H1 (cell line): ENCODE data around the gene TOR1AIP1. TPM values are rescaled to one million over a fixed set of nuclear protein-coding genes. Genes with fewer than 3 reads are reported as not detected.

Source experiments
- CTCF ChIA-PET: fragments of 300-600 bp; sonication (Branson Sonifier 250); formaldehyde crosslinking; loops from one replicate; lab custom pipeline; 2021; ENCODE audit not compliant: partially characterized antibody; lab: Charles Lee
- POLR2A ChIA-PET: fragments of 300-600 bp; sonication (Branson Sonifier 250); formaldehyde crosslinking; loops from one replicate; lab custom pipeline; 2021; ENCODE audit warnings: inconsistent platforms; ENCODE audit not compliant: partially characterized antibody; lab: Charles Lee
- DNase-seq, 2 experiments: peaks; one replicate each; pipeline versions ENCODE4 v3.0.0 to v3.0.0-alpha.2; 2010 to 2022; ENCODE audit warnings: low spot score in 2 of 2, low read depth in 1 of 2, mixed read lengths in 1 of 2
- FAIRE-seq: peaks from 2 replicates; lab custom pipeline; 2011; peaks lifted over from hg19 to GRCh38; lab: Jason Lieb, UNC
- H2AFZ ChIP-seq: 2 replicates; pipeline ENCODE4 v1.8.1; 2012; ENCODE audit warnings: low read length, inconsistent platforms
- H2AK5ac ChIP-seq: 2 replicates; pipeline ENCODE4 v1.6.1; 2013; ENCODE audit warnings: low read depth, low read length
- H2BK120ac ChIP-seq: replicated peaks from 2 replicates; pipeline ENCODE3; 2013; ENCODE audit warnings: low read depth, low read length, inconsistent platforms
- H2BK12ac ChIP-seq: 2 replicates; pipeline ENCODE4 v1.6.1; 2013; ENCODE audit warnings: low read depth, low read length
- H2BK15ac ChIP-seq: 2 replicates; pipeline ENCODE4 v1.6.1; 2013; ENCODE audit warnings: low read length
- H2BK20ac ChIP-seq: 2 replicates; pipeline ENCODE4 v1.6.1; 2013; ENCODE audit warnings: low read length
- H2BK5ac ChIP-seq: 2 replicates; pipeline ENCODE4 v1.6.1; 2013; ENCODE audit warnings: low read depth, low read length
- H3K14ac ChIP-seq: 2 replicates; pipeline ENCODE4 v1.6.1; 2013; ENCODE audit warnings: inconsistent platforms; ENCODE audit not compliant: insufficient read length
- H3K18ac ChIP-seq: 2 replicates; pipeline ENCODE4 v1.6.1; 2013; ENCODE audit warnings: low read length; ENCODE audit errors: extremely low read depth
- H3K23ac ChIP-seq: 2 replicates; pipeline ENCODE4 v1.6.1; 2013; ENCODE audit warnings: inconsistent platforms; ENCODE audit not compliant: insufficient read length
- H3K23me2 ChIP-seq: 2 replicates; pipeline ENCODE4 v1.6.1; 2013; ENCODE audit warnings: low read depth, low read length
- H3K27ac ChIP-seq: 2 replicates; pipeline ENCODE4 v1.6.1; 2011; ENCODE audit warnings: low read depth, low read length, inconsistent platforms
- H3K27me3 ChIP-seq, 4 experiments: replicated peaks in 1 of 4; 1 replicate in 1 of 4; 2 replicates in 3 of 4; pipeline versions ENCODE4 v1.6.1 to v1.8.1; 2011 to 2013; ENCODE audit warnings: low read length in 3 of 4, mild to moderate bottlenecking in 3 of 4, inconsistent platforms in 2 of 4, mixed read lengths in 2 of 4, moderate library complexity in 1 of 4; ENCODE audit not compliant: control insufficient read depth in 3 of 4, insufficient read depth in 3 of 4; ENCODE audit errors: extremely low read depth in 1 of 4
- H3K36me3 ChIP-seq, 4 experiments: 2 replicates each; pipeline versions ENCODE4 v1.6.1 to v1.8.1; 2011 to 2013; ENCODE audit warnings: mild to moderate bottlenecking in 4 of 4, low read length in 3 of 4, moderate library complexity in 2 of 4, control low read depth in 1 of 4, inconsistent platforms in 1 of 4; ENCODE audit not compliant: insufficient read depth in 4 of 4, control insufficient read depth in 2 of 4
- H3K4ac ChIP-seq: replicated peaks from 2 replicates; pipeline ENCODE3; 2013; ENCODE audit warnings: low read length, low read depth, mixed read lengths, inconsistent platforms; ENCODE audit not compliant: insufficient read length
- H3K4me1 ChIP-seq, 4 experiments: replicated peaks in 1 of 4; 1 replicate in 1 of 4; 2 replicates in 3 of 4; pipeline versions ENCODE4 v1.6.1 to v1.8.1; 2011 to 2013; ENCODE audit warnings: low read length in 3 of 4, inconsistent platforms in 2 of 4, mixed read lengths in 1 of 4; ENCODE audit not compliant: insufficient read depth in 4 of 4, control insufficient read depth in 3 of 4
- H3K4me2 ChIP-seq, 2 experiments: 2 replicates each; pipeline versions ENCODE4 v1.6.1 to v1.8.1; 2011 to 2013; ENCODE audit warnings: low read depth in 2 of 2, low read length in 2 of 2, control low read depth in 1 of 2, inconsistent platforms in 1 of 2, mild to moderate bottlenecking in 1 of 2; ENCODE audit not compliant: insufficient read depth in 1 of 2
- H3K4me3 ChIP-seq, 4 experiments: fragments of 200-600, 300-600 bp in 1 of 4; sonication (generic), shearing (Covaris generic), sonication (Bioruptor Twin) in 1 of 4; 2 replicates each; pipeline versions ENCODE4 v1.5.1 to v1.8.1; 2011 to 2016; ENCODE audit warnings: low read length in 4 of 4, low read depth in 3 of 4, control low read depth in 2 of 4, inconsistent platforms in 2 of 4, mild to moderate bottlenecking in 2 of 4, mixed read lengths in 1 of 4, moderate library complexity in 1 of 4; ENCODE audit not compliant: insufficient read depth in 2 of 4; ENCODE audit errors: extremely low read depth in 1 of 4
- H3K56ac ChIP-seq: replicated peaks from 2 replicates; pipeline ENCODE3; 2013; ENCODE audit warnings: low read depth, mild to moderate bottlenecking, mixed read lengths, low read length, inconsistent platforms; ENCODE audit not compliant: insufficient read length
- H3K79me1 ChIP-seq: 2 replicates; pipeline ENCODE4 v1.6.1; 2013; ENCODE audit warnings: low read depth, low read length, control low read depth
- H3K79me2 ChIP-seq, 2 experiments: 2 replicates each; pipeline versions ENCODE4 v1.6.1 to v1.8.1; 2012 to 2013; ENCODE audit warnings: low read length in 2 of 2, mild to moderate bottlenecking in 2 of 2, inconsistent platforms in 1 of 2; ENCODE audit not compliant: insufficient read depth in 2 of 2, control insufficient read depth in 1 of 2
- H3K9ac ChIP-seq, 4 experiments: replicated peaks in 1 of 4; 1 replicate in 1 of 4; 2 replicates in 3 of 4; pipeline versions ENCODE4 v1.6.1 to v1.8.1; 2011 to 2013; ENCODE audit warnings: low read depth in 3 of 4, low read length in 3 of 4, control low read depth in 2 of 4, mild to moderate bottlenecking in 2 of 4, moderate library complexity in 2 of 4, inconsistent platforms in 1 of 4; ENCODE audit errors: extremely low read depth in 1 of 4
- H3K9me3 ChIP-seq, 2 experiments: 2 replicates each; pipeline versions ENCODE4 v1.6.1 to v1.8.1; 2012 to 2013; ENCODE audit warnings: mild to moderate bottlenecking in 2 of 2, moderate library complexity in 2 of 2, control low read depth in 1 of 2, inconsistent platforms in 1 of 2, low read depth in 1 of 2, low read length in 1 of 2, mixed read lengths in 1 of 2; ENCODE audit not compliant: insufficient read depth in 2 of 2
- H4K20me1 ChIP-seq, 2 experiments: replicated peaks in 1 of 2; 2 replicates each; pipeline versions ENCODE3 to v1.8.1; 2011 to 2013; ENCODE audit warnings: inconsistent platforms in 2 of 2, low read length in 2 of 2, mild to moderate bottlenecking in 1 of 2; ENCODE audit not compliant: insufficient read depth in 2 of 2, control insufficient read depth in 1 of 2
- H4K5ac ChIP-seq: 2 replicates; pipeline ENCODE4 v1.6.1; 2013; ENCODE audit warnings: low read length, low read depth, mixed read lengths, inconsistent platforms; ENCODE audit not compliant: insufficient read length
- H4K8ac ChIP-seq: 2 replicates; pipeline ENCODE4 v1.8.0; 2013; ENCODE audit warnings: mild to moderate bottlenecking, moderate library complexity, low read length, inconsistent platforms; ENCODE audit not compliant: insufficient read depth; ENCODE audit errors: extremely low read depth
- H4K91ac ChIP-seq: replicated peaks from 2 replicates; pipeline ENCODE3; 2013; ENCODE audit warnings: low read length, mixed read lengths, inconsistent platforms; ENCODE audit not compliant: insufficient read length
- BRCA1 ChIP-seq: IDR thresholded peaks from 2 replicates; pipeline ENCODE4 v1.6.1; 2012; ENCODE audit warnings: low read depth, low read length, improper control_type of control experiment
- CHD1 ChIP-seq: IDR thresholded peaks from 2 replicates; pipeline ENCODE4 v1.6.1; 2012; ENCODE audit warnings: low read depth, low read length, improper control_type of control experiment
- CHD2 ChIP-seq: IDR thresholded peaks from 2 replicates; pipeline ENCODE4 v1.6.1; 2012; ENCODE audit warnings: low read length, improper control_type of control experiment
- GTF2F1 ChIP-seq: IDR thresholded peaks from 2 replicates; pipeline ENCODE4 v1.6.1; 2012; ENCODE audit warnings: low read depth, low read length, improper control_type of control experiment, borderline replicate concordance
- KDM1A ChIP-seq: fragments of 200-600, 300-600 bp; sonication (generic); IDR thresholded peaks from 2 replicates; pipeline ENCODE4 v1.7.1; 2016; ENCODE audit warnings: mild to moderate bottlenecking, low read length, borderline replicate concordance
- POLR2AphosphoS5 ChIP-seq: IDR thresholded peaks from 2 replicates; pipeline ENCODE4 v1.6.1; 2011; ENCODE audit warnings: low read depth, low read length
- RNF2 ChIP-seq: fragments of 200-900, 300-1000 bp; sonication (generic); IDR thresholded peaks from 2 replicates; pipeline ENCODE4 v1.7.1; 2016; ENCODE audit warnings: borderline replicate concordance, low read depth, mild to moderate bottlenecking, antibody characterized with exemption, low read length; ENCODE audit not compliant: poor library complexity, severe bottlenecking; ENCODE audit errors: missing control alignments
- SIRT6 ChIP-seq: IDR thresholded peaks from one replicate; pipeline ENCODE4 v1.7.1; 2012; ENCODE audit warnings: low read length, inconsistent platforms
- SP2 ChIP-seq: IDR thresholded peaks from 2 replicates; pipeline ENCODE4 v1.6.1; 2012; ENCODE audit warnings: mild to moderate bottlenecking, low read length, inconsistent platforms
- WGBS, 2 experiments: shearing (Covaris generic) in 1 of 2; methylation state at CpG; one replicate each; pipeline versions ENCODE4 v1.1.6 to v1.1.7; 2013 to 2015; ENCODE audit warnings: low lambda C conversion rate in 2 of 2, mixed read lengths in 2 of 2, inconsistent platforms in 1 of 2, low coverage in 1 of 2, missing lambda C conversion rate in 1 of 2; ENCODE audit not compliant: insufficient replicate concordance in 2 of 2, insufficient coverage in 1 of 2, insufficient read length in 1 of 2; ENCODE audit errors: extremely low coverage in 1 of 2, missing lambda C conversion rate in 1 of 2; 5-methylcytosine and 5-hydroxymethylcytosine counted together
- polyA plus RNA-seq, 7 experiments: library from polyadenylated mRNA; depleted of rRNA in 3 of 7; stranded (reverse) in 5 of 7; unstranded in 2 of 7; fragments of >200 nt in 5 of 7; fragments of 200-250 nt in 2 of 7; gene quantifications; 1 replicate in 5 of 7; 2 replicates in 1 of 7; 4 replicates in 1 of 7; pipeline versions ENCODE4 v1.2.1 to v1.2.3, GENCODE V29; 2011 to 2013; ENCODE audit warnings: missing spikeins in 2 of 7, mixed read lengths in 2 of 7
- total RNA-seq: library from RNA; stranded (reverse); fragmentation: NEBNext Ultra II Directional; extraction: Animal tissue kit (Norgen Biotek cat#: 25700); gene quantifications from 2 replicates; pipeline ENCODE4 v1.2.1, GENCODE V29; 2021
- TF ChIP-seq, protein P1 (sequence below): IDR thresholded peaks from 2 replicates; pipeline ENCODE4 v1.6.1; 2011; ENCODE audit warnings: low read depth, mild to moderate bottlenecking, low read length; ENCODE audit not compliant: insufficient read depth
- TF ChIP-seq, protein P2 (sequence below): IDR thresholded peaks from 2 replicates; pipeline ENCODE4 v1.6.1; 2012; ENCODE audit warnings: inconsistent platforms
- TF ChIP-seq, protein P3 (sequence below): IDR thresholded peaks from 2 replicates; pipeline ENCODE4 v1.6.1; 2012; ENCODE audit warnings: inconsistent platforms

TOR1AIP1 gene
- total and polyA plus RNA-seq, 2 of the 8 experiments (the other 6 are each of a cell fraction or from before 2014, with no cell fraction given) = 5.7 to 22.8 TPM

DNA sequence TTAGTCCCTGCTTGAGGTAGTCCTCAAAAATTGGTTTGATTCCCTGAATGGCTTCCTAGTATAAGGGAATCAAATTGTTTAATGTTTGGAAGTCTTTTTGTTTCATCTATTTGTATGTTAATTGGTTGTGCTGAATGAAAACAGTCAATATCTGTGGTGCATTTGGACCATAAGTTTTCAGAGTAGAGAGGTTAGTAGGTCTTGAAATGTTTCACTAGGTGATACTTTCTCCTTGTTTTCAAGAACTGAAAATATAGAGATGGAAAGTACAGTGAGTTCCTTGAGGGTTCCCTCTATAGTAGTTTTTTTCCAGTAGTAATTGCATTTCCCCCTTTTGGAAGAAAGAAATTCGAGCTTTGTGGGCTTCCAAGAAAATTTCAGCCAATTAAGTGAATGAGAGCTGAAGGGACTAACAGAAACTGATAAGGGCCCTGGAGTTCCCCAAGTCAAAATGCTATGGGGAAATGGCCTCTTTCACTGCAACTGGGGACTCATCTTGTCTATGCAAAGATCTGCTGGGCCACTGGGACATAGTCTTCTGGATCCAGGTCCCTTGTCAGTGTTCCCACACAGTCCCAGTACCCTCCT, 53.9 kb downstream of the TOR1AIP1 start:
- H3K4me2 ChIP-seq = no peak overlapping the region
- H3K36me3 ChIP-seq = no peaks in the 10 kb centered on the region
- no peak overlapping the region for H2BK5ac ChIP-seq
- H3K79me2 ChIP-seq = no peaks in the 10 kb centered on the region
- H3K27ac ChIP-seq = no peak overlapping the region
- FAIRE-seq = no peak
- H3K18ac ChIP-seq = no peak overlapping the region
- no peak overlapping the region for H2BK12ac ChIP-seq
- no peak overlapping the region for H3K9ac ChIP-seq
- no peaks in the 10 kb centered on the region for H3K23me2 ChIP-seq
- no peak overlapping the region for H4K8ac ChIP-seq
- no peak overlapping the region for H3K14ac ChIP-seq
- no peak overlapping the region for H3K23ac ChIP-seq
- H4K91ac ChIP-seq = no peak overlapping the region
- no peak for DNase-seq
- H2BK15ac ChIP-seq = no peak overlapping the region
- POLR2A ChIA-PET = interaction anchor here (0.8 kb wide), 1 partner anchor 349 kb away, joined by 3 read pairs; no protein-coding TSS in a partner anchor
- H4K20me1 ChIP-seq = no peaks in the 10 kb centered on the region
- no peak overlapping the region for H2AK5ac ChIP-seq
- CTCF ChIA-PET = interaction anchor here (0.6 kb wide), 2 partner anchors 35 to 70 kb away, joined by 3 read pairs; no protein-coding TSS in a partner anchor
- no peaks in the 10 kb centered on the region for H3K27me3 ChIP-seq
- H3K9me3 ChIP-seq = no peaks in the 10 kb centered on the region
- H3K79me1 ChIP-seq = no peaks in the 10 kb centered on the region
- H2BK120ac ChIP-seq = no peak overlapping the region
- no peak overlapping the region for H2BK20ac ChIP-seq
- H3K4me1 ChIP-seq = no peaks in the 10 kb centered on the region
- 75% methylated on average over 1 of the region's 1 CpG; no CpG with 5 or more reads in 1 of the 2 experiments for WGBS, 2 experiments
- no peak overlapping the region for H3K4me3 ChIP-seq
- no peak overlapping the region for H3K4ac ChIP-seq
- no peak overlapping the region for H3K56ac ChIP-seq
- H4K5ac ChIP-seq = no peak overlapping the region
- H2AFZ ChIP-seq = no peak overlapping the region
- no peak for TF ChIP-seq SP2
- TF ChIP-seq CHD2 = no peak
- TF ChIP-seq RNF2 = no peak
- TF ChIP-seq KDM1A = no peak
- TF ChIP-seq, protein P1, sequence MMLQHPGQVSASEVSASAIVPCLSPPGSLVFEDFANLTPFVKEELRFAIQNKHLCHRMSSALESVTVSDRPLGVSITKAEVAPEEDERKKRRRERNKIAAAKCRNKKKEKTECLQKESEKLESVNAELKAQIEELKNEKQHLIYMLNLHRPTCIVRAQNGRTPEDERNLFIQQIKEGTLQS = no peak
- TF ChIP-seq, protein P2, sequence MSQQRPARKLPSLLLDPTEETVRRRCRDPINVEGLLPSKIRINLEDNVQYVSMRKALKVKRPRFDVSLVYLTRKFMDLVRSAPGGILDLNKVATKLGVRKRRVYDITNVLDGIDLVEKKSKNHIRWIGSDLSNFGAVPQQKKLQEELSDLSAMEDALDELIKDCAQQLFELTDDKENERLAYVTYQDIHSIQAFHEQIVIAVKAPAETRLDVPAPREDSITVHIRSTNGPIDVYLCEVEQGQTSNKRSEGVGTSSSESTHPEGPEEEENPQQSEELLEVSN = no peak
- TF ChIP-seq CHD1 = no peak
- TF ChIP-seq BRCA1 = no peak
- TF ChIP-seq POLR2AphosphoS5 = no peak
- TF ChIP-seq, protein P3, sequence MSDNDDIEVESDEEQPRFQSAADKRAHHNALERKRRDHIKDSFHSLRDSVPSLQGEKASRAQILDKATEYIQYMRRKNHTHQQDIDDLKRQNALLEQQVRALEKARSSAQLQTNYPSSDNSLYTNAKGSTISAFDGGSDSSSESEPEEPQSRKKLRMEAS = no peak
- TF ChIP-seq SIRT6 = no peak
- TF ChIP-seq GTF2F1 = no peak
